Suprapubic skin (tissue), 4 donors: ENCODE results near the gene COL11A1. TPM values are rescaled to one million over a fixed set of nuclear protein-coding genes. Genes with fewer than 3 reads are reported as not detected.
"Not testable (repeated sequence)": the region's sequence is repeated elsewhere in the genome, so short reads cannot be mapped to it uniquely, and the experiment has no call there.

Experiments used
- DNase-seq, 2 donors: peaks; one replicate each; pipeline ENCODE4 v3.0.0-alpha.2; 2019; ENCODE audit warnings: low spot score in 2 of 2
- H3K27ac ChIP-seq: fragments of 200-600 bp; sonication (generic); one replicate; pipeline ENCODE4 v1.5.1; 2019
- H3K27me3 ChIP-seq: fragments of 200-600 bp; sonication (generic); one replicate; pipeline ENCODE4 v1.5.1; 2019
- H3K36me3 ChIP-seq: fragments of 200-600 bp; sonication (generic); one replicate; pipeline ENCODE4 v1.5.1; 2019
- H3K4me1 ChIP-seq: fragments of 200-600 bp; sonication (generic); one replicate; pipeline ENCODE4 v1.5.1; 2019
- H3K4me3 ChIP-seq: fragments of 200-600 bp; sonication (generic); one replicate; pipeline ENCODE4 v1.5.1; 2019; ENCODE audit warnings: mild to moderate bottlenecking
- H3K9me3 ChIP-seq: fragments of 200-600 bp; sonication (generic); one replicate; pipeline ENCODE4 v1.5.1; 2019
- EP300 ChIP-seq: sonication (generic); formaldehyde crosslinking; IDR thresholded peaks from one replicate; pipeline ENCODE4 v1.6.1; 2017; ENCODE audit warnings: antibody characterized with exemption
- POLR2A ChIP-seq, 2 donors: fragments of 450-650 bp; IDR thresholded peaks; one replicate each; pipeline ENCODE4 v1.6.1; 2017; ENCODE audit warnings: antibody characterized with exemption in 2 of 2, mild to moderate bottlenecking in 2 of 2, moderate library complexity in 2 of 2
- POLR2AphosphoS5 ChIP-seq, 3 donors: sonication (generic); formaldehyde crosslinking; IDR thresholded peaks; one replicate each; pipeline ENCODE4 v1.6.1; 2017; ENCODE audit warnings: antibody characterized with exemption in 3 of 3
- whole genome bisulfite sequencing: methylation state at CpG from one replicate; pipeline ENCODE4 v1.1.5; 2018; 5-methylcytosine and 5-hydroxymethylcytosine counted together
- total RNA-seq, 4 donors: library from RNA; depleted of rRNA; stranded (reverse); fragments of >200 nt; gene quantifications; one replicate each; pipeline ENCODE4 v1.1.0, GENCODE V29; 2016
- TF ChIP-seq, protein P1 (sequence below), 2 donors: fragments of 200-600 bp in 1 of 2; fragments of 450-650 bp in 1 of 2; sonication (generic) in 1 of 2; IDR thresholded peaks; one replicate each; pipeline ENCODE4 v1.5.1; 2016 to 2019; ENCODE audit warnings: antibody characterized with exemption in 2 of 2, mild to moderate bottlenecking in 1 of 2, moderate library complexity in 1 of 2

Gene COL11A1
- total RNA-seq, 4 donors from 2014 or later: 1.6 to 9.8 (median 1.8) TPM; not detected in 1

- H3K27ac ChIP-seq: no peak overlapping the region
- WGBS: 46% methylated on average over 2 of the region's 2 CpGs
Measured at GRCh38 chr1:102836991-102837390, 271.3 kb downstream of the COL11A1 start.

DNA sequence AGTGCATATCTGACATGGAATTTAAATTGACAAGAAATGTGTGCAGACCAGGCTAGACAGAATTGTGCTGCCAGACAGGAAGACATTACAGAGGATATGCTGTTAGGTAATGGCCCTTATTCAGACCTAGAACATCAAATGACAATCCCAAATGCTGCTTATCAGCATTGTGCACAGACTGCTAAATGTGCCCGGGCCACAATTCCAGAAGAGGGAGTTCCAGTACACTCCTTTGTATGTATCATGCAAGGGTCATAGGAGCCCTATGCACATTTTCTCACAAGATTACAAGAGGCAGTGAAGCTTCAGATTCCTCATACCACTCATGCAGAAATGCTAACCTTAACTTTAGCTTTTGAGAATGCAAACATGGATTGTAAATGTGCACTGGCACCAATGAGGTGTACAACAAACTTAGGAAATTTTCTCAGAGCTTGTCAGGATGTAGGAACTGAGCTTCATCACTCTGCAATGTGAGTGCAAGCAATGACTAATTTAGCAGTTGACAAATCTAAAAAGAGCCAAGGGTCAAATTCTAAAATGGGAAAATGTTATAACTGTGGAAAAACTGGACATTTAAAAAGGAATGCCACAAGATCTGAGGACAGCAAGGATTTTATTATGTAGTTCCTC, 273.5 kb downstream of the COL11A1 start:
- no peaks in the 10 kb centered on the region for H3K27me3 ChIP-seq
- WGBS: 36% methylated on average over 1 of the region's 1 CpG
- no peak overlapping the region for H3K4me3 ChIP-seq
- no peaks in the 10 kb centered on the region for H3K36me3 ChIP-seq
- H3K9me3 ChIP-seq: peaks cover 6% of the 10 kb centered on the region
- no peak for DNase-seq
- no peak overlapping the region for H3K27ac ChIP-seq
- TF ChIP-seq POLR2A (IDR thresholded peaks at IDR 0.05) (no peak), EP300 (no peak), POLR2AphosphoS5 (IDR thresholded peaks at IDR 0.05) (no peak)
- TF ChIP-seq, protein P1, sequence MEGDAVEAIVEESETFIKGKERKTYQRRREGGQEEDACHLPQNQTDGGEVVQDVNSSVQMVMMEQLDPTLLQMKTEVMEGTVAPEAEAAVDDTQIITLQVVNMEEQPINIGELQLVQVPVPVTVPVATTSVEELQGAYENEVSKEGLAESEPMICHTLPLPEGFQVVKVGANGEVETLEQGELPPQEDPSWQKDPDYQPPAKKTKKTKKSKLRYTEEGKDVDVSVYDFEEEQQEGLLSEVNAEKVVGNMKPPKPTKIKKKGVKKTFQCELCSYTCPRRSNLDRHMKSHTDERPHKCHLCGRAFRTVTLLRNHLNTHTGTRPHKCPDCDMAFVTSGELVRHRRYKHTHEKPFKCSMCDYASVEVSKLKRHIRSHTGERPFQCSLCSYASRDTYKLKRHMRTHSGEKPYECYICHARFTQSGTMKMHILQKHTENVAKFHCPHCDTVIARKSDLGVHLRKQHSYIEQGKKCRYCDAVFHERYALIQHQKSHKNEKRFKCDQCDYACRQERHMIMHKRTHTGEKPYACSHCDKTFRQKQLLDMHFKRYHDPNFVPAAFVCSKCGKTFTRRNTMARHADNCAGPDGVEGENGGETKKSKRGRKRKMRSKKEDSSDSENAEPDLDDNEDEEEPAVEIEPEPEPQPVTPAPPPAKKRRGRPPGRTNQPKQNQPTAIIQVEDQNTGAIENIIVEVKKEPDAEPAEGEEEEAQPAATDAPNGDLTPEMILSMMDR (IDR thresholded peaks at IDR 0.05): no peak
- no peaks in the 10 kb centered on the region for H3K4me1 ChIP-seq

More at GRCh38 chr1:102836991-102837390, 271.3 kb downstream of the COL11A1 start:
- peaks cover 6% of the 10 kb centered on the region for H3K9me3 ChIP-seq
- no peaks in the 10 kb centered on the region for H3K4me1 ChIP-seq
- no peak for TF ChIP-seq EP300
- TF ChIP-seq POLR2A (IDR thresholded peaks at IDR 0.05): no peak
- TF ChIP-seq, protein P1 (IDR thresholded peaks at IDR 0.05): no peak
- TF ChIP-seq POLR2AphosphoS5 (IDR thresholded peaks at IDR 0.05): no peak
- H3K36me3 ChIP-seq: no peaks in the 10 kb centered on the region
- H3K4me3 ChIP-seq: no peak overlapping the region
- no peaks in the 10 kb centered on the region for H3K27me3 ChIP-seq
- no peak for DNase-seq

DNA sequence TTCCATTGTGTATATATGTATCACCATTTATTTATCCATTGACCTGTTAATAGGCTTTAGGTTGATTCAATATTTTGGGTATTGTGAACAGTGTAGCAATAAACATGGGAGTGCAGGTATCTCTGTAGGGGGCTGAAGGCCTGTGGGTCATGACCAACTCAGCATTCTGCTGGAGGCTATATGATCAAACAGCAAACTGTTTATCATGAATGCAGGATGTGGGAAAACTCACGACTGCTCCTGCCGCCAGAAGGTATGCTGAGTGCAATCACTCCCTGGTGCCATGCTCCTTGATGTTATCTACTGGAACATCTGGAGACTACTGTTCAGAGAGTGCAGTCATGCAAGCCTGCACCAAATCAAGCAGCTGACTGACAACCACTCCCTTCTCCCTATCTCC, 275.2 kb downstream of the COL11A1 start:
- H3K27ac ChIP-seq: no peak overlapping the region
- H3K4me1 ChIP-seq: no peaks in the 10 kb centered on the region
- H3K9me3 ChIP-seq: no peaks in the 10 kb centered on the region
- H3K27me3 ChIP-seq: no peaks in the 10 kb centered on the region
- H3K36me3 ChIP-seq: no peaks in the 10 kb centered on the region
- no peak for DNase-seq
- WGBS: 55% methylated on average over 2 of the region's 2 CpGs
- no peak for TF ChIP-seq POLR2A (IDR thresholded peaks at IDR 0.05)
- no peak for TF ChIP-seq EP300
- TF ChIP-seq POLR2AphosphoS5 (IDR thresholded peaks at IDR 0.05): no peak
- TF ChIP-seq, protein P1 (IDR thresholded peaks at IDR 0.05): no peak
- no peak overlapping the region for H3K4me3 ChIP-seq

GRCh38 chr1:102826706-102827105, 281.6 kb downstream of the COL11A1 start:
- H3K27ac ChIP-seq, DNase-seq, H3K9me3 ChIP-seq, H3K27me3 ChIP-seq, H3K4me1 ChIP-seq, H3K4me3 ChIP-seq, H3K36me3 ChIP-seq: not testable (repeated sequence)
- 93% methylated on average over 6 of the region's 9 CpGs for WGBS
